ENCODE measurements around the gene ALKBH3. TPM values are rescaled to one million over a fixed set of nuclear protein-coding genes. Genes with fewer than 3 reads are reported as not detected.
A peak's percentile ranks its signal among the peaks of the same experiment; 100 is the strongest.

The ALKBH3 gene
- total and polyA plus RNA-seq, 11 donors, result 13.1 to 24.7 (median 20.5) TPM

- 57 to 66% (median 64%) methylated on average over 5 of the region's 5 CpGs for WGBS, 4 donors
- H3K4me3 ChIP-seq, result peak overlapping the region in 9 of 12 donors; percentile 39 to 90 (median 69)
- H3K9me3 ChIP-seq, result no peaks in the 10 kb centered on the region
- no peak for DNase-seq
- TF ChIP-seq POLR2A (IDR thresholded peaks at IDR 0.05) (no peak), CTCF (IDR thresholded peaks at IDR 0.05) (no peak)
- ATAC-seq, result no peak
- peaks cover 0 to 33% (median 0%) of the 10 kb centered on the region in 9 donors for H3K27me3 ChIP-seq
- peaks cover 0 to 33% (median 12%) of the 10 kb centered on the region in 12 donors for H3K4me1 ChIP-seq
- peak overlapping the region in 9 of 12 donors; percentile 54 to 93 (median 86) for H3K27ac ChIP-seq
- intact Hi-C loops (cut with DNase I), result loop anchor here in 8 of 10 donors (5.0 to 10.0 kb wide), 6 partner anchors 34 to 96 kb away; no protein-coding TSS in a partner anchor
- peaks cover 0 to 3% (median 0%) of the 10 kb centered on the region in 9 donors for H3K36me3 ChIP-seq
These were observed 60.8 kb downstream of the ALKBH3 start for GRCh38 chr11:43941257-43941994.

DNA sequence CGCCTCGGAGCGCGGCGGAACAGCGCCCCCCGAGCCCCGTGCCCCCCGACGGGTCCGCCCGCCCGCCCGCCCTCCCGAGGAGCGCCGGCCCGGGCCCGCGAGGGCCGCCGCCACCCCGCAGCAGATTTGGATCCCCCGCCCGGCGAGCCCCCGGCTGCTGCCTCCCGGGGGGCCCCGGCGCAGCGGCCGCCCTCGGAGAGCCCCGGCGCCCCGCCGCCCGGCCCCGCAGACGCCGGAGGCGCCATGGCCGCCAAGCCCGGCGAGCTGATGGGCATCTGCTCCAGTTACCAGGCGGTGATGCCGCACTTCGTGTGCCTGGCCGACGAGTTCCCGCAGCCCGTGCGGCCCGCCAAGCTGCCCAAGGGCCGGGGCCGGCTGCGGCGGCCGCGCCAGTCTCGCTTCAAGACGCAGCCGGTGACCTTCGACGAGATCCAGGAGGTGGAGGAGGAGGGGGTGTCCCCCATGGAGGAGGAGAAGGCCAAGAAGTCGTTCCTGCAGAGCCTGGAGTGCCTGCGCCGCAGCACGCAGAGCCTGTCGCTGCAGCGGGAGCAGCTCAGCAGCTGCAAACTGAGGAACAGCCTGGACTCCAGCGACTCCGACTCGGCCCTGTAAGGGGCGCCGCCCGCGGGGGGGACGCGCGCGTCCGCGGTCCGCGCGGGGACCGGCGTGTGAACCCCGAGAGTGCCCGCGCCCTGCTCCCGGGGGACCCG is 62.2 kb downstream of the ALKBH3 start:
- H3K36me3 ChIP-seq, result peaks cover 0 to 3% (median 0%) of the 10 kb centered on the region in 9 donors
- no peaks in the 10 kb centered on the region for H3K9me3 ChIP-seq
- 0 to 1% (median 1%) methylated on average over 53 to 94 of the region's 94 CpGs; no CpG with 5 or more reads in 1 of the 4 donors for WGBS, 4 donors
- DNase-seq (peak in 2 of 5 donors; percentile 54 to 67), ATAC-seq (peak in 1 of 4 donors; percentile 35)
- H3K27ac ChIP-seq, result peak overlapping the region; percentile 85 to 93 (median 91)
- intact Hi-C loops (cut with DNase I), result loop anchor here in 8 of 10 donors (2.0 to 10.0 kb wide), 9 partner anchors 36 to 94 kb away; no protein-coding TSS in a partner anchor
- peaks cover 0 to 33% (median 0%) of the 10 kb centered on the region in 9 donors for H3K27me3 ChIP-seq
- H3K4me3 ChIP-seq, result peak overlapping the region; percentile 62 to 90 (median 70)
- H3K4me1 ChIP-seq, result peaks cover 0 to 33% (median 15%) of the 10 kb centered on the region in 12 donors
- no peak for TF ChIP-seq POLR2A (IDR thresholded peaks at IDR 0.05)
- no peak for TF ChIP-seq CTCF (IDR thresholded peaks at IDR 0.05)

DNA sequence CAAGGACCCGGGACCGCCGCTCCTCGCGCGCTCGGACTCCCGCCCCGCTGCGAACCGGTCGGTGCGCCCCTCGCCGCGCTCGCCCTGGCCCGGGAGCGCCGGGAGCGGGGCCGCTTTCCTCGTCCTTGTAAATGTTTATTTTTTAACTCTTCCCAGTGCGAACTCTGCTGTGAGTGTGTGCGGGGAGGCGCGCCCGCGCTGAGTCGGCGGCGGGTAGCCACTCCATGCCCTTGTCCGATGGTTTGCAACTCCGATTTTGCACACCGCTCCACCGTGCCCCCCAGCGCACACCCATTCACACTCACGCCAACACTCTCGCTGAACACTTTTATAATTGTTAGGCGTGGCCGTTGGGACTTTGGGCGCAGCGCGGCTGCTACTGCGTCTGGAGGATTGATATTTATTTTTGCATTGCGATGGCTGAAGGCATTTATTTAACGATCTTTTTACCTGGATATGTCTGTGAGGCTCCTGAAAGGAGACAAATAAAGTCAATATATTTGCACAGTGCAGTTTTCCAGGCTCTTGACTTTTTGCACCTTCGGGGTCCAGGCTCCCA is 62.8 kb downstream of the ALKBH3 start:
- Histone ChIP-seq H3K36me3 (peaks cover 0 to 3% (median 0%) of the 10 kb centered on the region in 9 donors), H3K9me3 (no peaks in the 10 kb centered on the region), H3K4me3 (peak overlapping the region; percentile 62 to 90 (median 70)), H3K27ac (peak overlapping the region; percentile 85 to 92 (median 90)), H3K27me3 (peaks cover 0 to 33% (median 0%) of the 10 kb centered on the region in 9 donors), H3K4me1 (peaks cover 0 to 39% (median 17%) of the 10 kb centered on the region in 12 donors)
- 0 to 1% (median 0%) methylated on average over 36 to 48 of the region's 48 CpGs for WGBS, 4 donors
- TF ChIP-seq POLR2A (IDR thresholded peaks at IDR 0.05) (no peak), CTCF (IDR thresholded peaks at IDR 0.05) (no peak)
- intact Hi-C loops (cut with DNase I), result loop anchor here in 8 of 10 donors (2.0 to 10.0 kb wide), 9 partner anchors 36 to 94 kb away; no protein-coding TSS in a partner anchor
- DNase-seq, result peak in 1 of 5 donors; percentile 69
- ATAC-seq, result no peak

Data from heart left ventricle (tissue), 16 donors.